IPS DF 6.9 (cell line): ENCODE results near the gene CPT1A.

Experiments
- DNase-seq: peaks from one replicate; pipeline ENCODE4 v3.0.0-alpha.2; 2013; ENCODE audit warnings: low read depth, low spot score
- H3K27ac ChIP-seq: one replicate; pipeline ENCODE4 v1.5.1; 2013; ENCODE audit warnings: low read length, control low read depth
- H3K27me3 ChIP-seq: 2 replicates; pipeline ENCODE4 v1.6.1; 2013; ENCODE audit warnings: mild to moderate bottlenecking, low read length; ENCODE audit not compliant: control insufficient read depth, insufficient read depth
- H3K36me3 ChIP-seq: 2 replicates; pipeline ENCODE4 v1.6.1; 2013; ENCODE audit warnings: low read length; ENCODE audit not compliant: control insufficient read depth, insufficient read depth
- H3K4me1 ChIP-seq: 2 replicates; pipeline ENCODE4 v1.6.1; 2013; ENCODE audit warnings: low read length; ENCODE audit not compliant: control insufficient read depth, insufficient read depth
- H3K4me3 ChIP-seq: 2 replicates; pipeline ENCODE4 v1.5.1; 2013; ENCODE audit warnings: mild to moderate bottlenecking, low read length
- H3K9me3 ChIP-seq: 2 replicates; pipeline ENCODE4 v1.6.1; 2013; ENCODE audit warnings: low read length, inconsistent platforms; ENCODE audit not compliant: control insufficient read depth, insufficient read depth
- WGBS: extraction: QIAGEN DNeasy Blood & Tissue Kit; methylation state at CpG from one replicate; pipeline ENCODE4 v1.1.7; 2013; ENCODE audit warnings: mixed read lengths, missing lambda C conversion rate; ENCODE audit not compliant: insufficient read length, insufficient coverage; 5-methylcytosine and 5-hydroxymethylcytosine counted together

The CPT1A gene

GRCh38 chr11:68829581-68829980 is 12.1 kb downstream of the CPT1A start:
- Histone ChIP-seq H3K27ac (no peak overlapping the region), H3K36me3 (no peaks in the 10 kb centered on the region), H3K4me3 (no peak overlapping the region), H3K27me3 (no peaks in the 10 kb centered on the region), H3K9me3 (no peaks in the 10 kb centered on the region), H3K4me1 (peaks cover 5% of the 10 kb centered on the region; the same call in 1 of the 2 replicates)
- WGBS: no CpG with 5 or more reads among the region's 15 CpGs
- DNase-seq: no peak

- Histone ChIP-seq H3K27ac (no peak overlapping the region), H3K9me3 (no peaks in the 10 kb centered on the region), H3K4me1 (peaks cover 5% of the 10 kb centered on the region; the same call in 1 of the 2 replicates), H3K4me3 (no peak overlapping the region), H3K36me3 (no peaks in the 10 kb centered on the region), H3K27me3 (no peaks in the 10 kb centered on the region)
- no peak for DNase-seq
- no CpG with 5 or more reads among the region's 12 CpGs for WGBS
These were observed 12.8 kb downstream of the CPT1A start for GRCh38 chr11:68828957-68829356.

GRCh38 chr11:68828155-68828931 is 13.4 kb downstream of the CPT1A start:
- Histone ChIP-seq H3K36me3 (no peaks in the 10 kb centered on the region), H3K4me1 (peaks cover 5% of the 10 kb centered on the region; the same call in 1 of the 2 replicates), H3K27ac (no peak overlapping the region), H3K27me3 (no peaks in the 10 kb centered on the region), H3K9me3 (no peaks in the 10 kb centered on the region), H3K4me3 (no peak overlapping the region)
- no peak for DNase-seq
- no CpG with 5 or more reads among the region's 20 CpGs for WGBS

GRCh38 chr11:68827733-68828132 is 14.0 kb downstream of the CPT1A start:
- no peaks in the 10 kb centered on the region for H3K27me3 ChIP-seq
- no peak overlapping the region for H3K27ac ChIP-seq
- no peak for DNase-seq
- peaks cover 5% of the 10 kb centered on the region; the same call in 1 of the 2 replicates for H3K4me1 ChIP-seq
- no CpG with 5 or more reads among the region's 8 CpGs for WGBS
- H3K9me3 ChIP-seq: no peaks in the 10 kb centered on the region
- no peaks in the 10 kb centered on the region for H3K36me3 ChIP-seq
- H3K4me3 ChIP-seq: no peak overlapping the region

GRCh38 chr11:68826726-68827125 is 15.0 kb downstream of the CPT1A start:
- Histone ChIP-seq H3K9me3 (no peaks in the 10 kb centered on the region), H3K36me3 (no peaks in the 10 kb centered on the region), H3K4me1 (peaks cover 5% of the 10 kb centered on the region; the same call in 1 of the 2 replicates), H3K27me3 (no peaks in the 10 kb centered on the region), H3K27ac (no peak overlapping the region), H3K4me3 (no peak overlapping the region)
- no CpG with 5 or more reads among the region's 9 CpGs for WGBS
- DNase-seq: no peak

- no peak for DNase-seq
- no peak overlapping the region for H3K27ac ChIP-seq
- no CpG with 5 or more reads among the region's 7 CpGs for WGBS
- H3K27me3 ChIP-seq: no peaks in the 10 kb centered on the region
- H3K36me3 ChIP-seq: no peaks in the 10 kb centered on the region
- peaks cover 4% of the 10 kb centered on the region; the same call in 1 of the 2 replicates for H3K4me1 ChIP-seq
- no peak overlapping the region for H3K4me3 ChIP-seq
- no peaks in the 10 kb centered on the region for H3K9me3 ChIP-seq
These were observed 16.1 kb downstream of the CPT1A start for GRCh38 chr11:68825571-68825970.

- no peaks in the 10 kb centered on the region for H3K36me3 ChIP-seq
- no peak overlapping the region for H3K27ac ChIP-seq
- no peaks in the 10 kb centered on the region for H3K27me3 ChIP-seq
- WGBS: no CpG with 5 or more reads among the region's 5 CpGs
- no peaks in the 10 kb centered on the region for H3K4me1 ChIP-seq
- no peaks in the 10 kb centered on the region for H3K9me3 ChIP-seq
- no peak overlapping the region for H3K4me3 ChIP-seq
- no peak for DNase-seq
These were observed 19.2 kb downstream of the CPT1A start for GRCh38 chr11:68822546-68822945.

GRCh38 chr11:68821670-68822069 is 20.0 kb downstream of the CPT1A start:
- H3K4me1 ChIP-seq: no peaks in the 10 kb centered on the region
- WGBS: no CpG with 5 or more reads among the region's 4 CpGs
- H3K36me3 ChIP-seq: no peaks in the 10 kb centered on the region
- H3K9me3 ChIP-seq: no peaks in the 10 kb centered on the region
- no peak overlapping the region for H3K27ac ChIP-seq
- no peak overlapping the region for H3K4me3 ChIP-seq
- DNase-seq: no peak
- H3K27me3 ChIP-seq: no peaks in the 10 kb centered on the region

- no peaks in the 10 kb centered on the region for H3K27me3 ChIP-seq
- H3K36me3 ChIP-seq: no peaks in the 10 kb centered on the region
- H3K4me3 ChIP-seq: no peak overlapping the region
- H3K9me3 ChIP-seq: no peaks in the 10 kb centered on the region
- no CpG with 5 or more reads among the region's 10 CpGs for WGBS
- H3K4me1 ChIP-seq: no peaks in the 10 kb centered on the region
- no peak overlapping the region for H3K27ac ChIP-seq
- no peak for DNase-seq
These were observed 22.4 kb downstream of the CPT1A start for GRCh38 chr11:68819362-68819761.

GRCh38 chr11:68818181-68818580 is 23.5 kb downstream of the CPT1A start:
- H3K27me3 ChIP-seq: no peaks in the 10 kb centered on the region
- H3K27ac ChIP-seq: no peak overlapping the region
- no peaks in the 10 kb centered on the region for H3K4me1 ChIP-seq
- no peak for DNase-seq
- no CpG with 5 or more reads among the region's 7 CpGs for WGBS
- H3K36me3 ChIP-seq: no peaks in the 10 kb centered on the region
- no peak overlapping the region for H3K4me3 ChIP-seq
- no peaks in the 10 kb centered on the region for H3K9me3 ChIP-seq

GRCh38 chr11:68817554-68817953 is 24.2 kb downstream of the CPT1A start:
- H3K9me3 ChIP-seq: no peaks in the 10 kb centered on the region
- no peak for DNase-seq
- no peak overlapping the region for H3K4me3 ChIP-seq
- H3K36me3 ChIP-seq: no peaks in the 10 kb centered on the region
- H3K4me1 ChIP-seq: no peaks in the 10 kb centered on the region
- no peak overlapping the region for H3K27ac ChIP-seq
- H3K27me3 ChIP-seq: no peaks in the 10 kb centered on the region
- no CpG with 5 or more reads among the region's 4 CpGs for WGBS
